IMR-90 (cell line): ENCODE results near the gene TBC1D8. TPM values are rescaled to one million over a fixed set of nuclear protein-coding genes. Genes with fewer than 3 reads are reported as not detected.

Experiments
- ATAC-seq: fragments of 200-7000 bp; cut with Tn5 transposase; 2 replicates; pipeline ENCODE4 v1.9.1; 2020; ENCODE audit warnings: low read depth, mild to moderate bottlenecking, moderate library complexity
- BruUV-seq: library from RNA; stranded (reverse); fragments of 400-500 nt; replicated peaks from 2 replicates; lab custom pipeline; 2021; lab: Mats Ljungman, UMichigan
- CTCF ChIA-PET: fragments of 300-600 bp; formaldehyde crosslinking; extraction: SDS; loops from one replicate; lab custom pipeline; 2021; ENCODE audit warnings: antibody characterized with exemption; lab: Yijun Ruan, JAX
- POLR2A ChIA-PET: fragments of 300-600 bp; sonication (Branson Sonifier 250); formaldehyde crosslinking; loops from one replicate; lab custom pipeline; 2022; ENCODE audit warnings: antibody characterized with exemption; ENCODE audit not compliant: unreplicated experiment; lab: Charles Lee
- DNase-seq: peaks from one replicate; pipeline ENCODE4 v3.0.0; 2013
- H2AFZ ChIP-seq: replicated peaks from 2 replicates; pipeline ENCODE3; 2013; ENCODE audit warnings: low read length, mild to moderate bottlenecking; ENCODE audit not compliant: poor library complexity
- H2AK5ac ChIP-seq: 2 replicates; pipeline ENCODE4 v1.6.1; 2013; ENCODE audit warnings: low read depth, low read length, inconsistent platforms
- H2AK9ac ChIP-seq: replicated peaks from 2 replicates; pipeline ENCODE3; 2013; ENCODE audit warnings: mild to moderate bottlenecking, low read depth, low read length, moderate library complexity; ENCODE audit not compliant: poor library complexity
- H2BK120ac ChIP-seq: 2 replicates; pipeline ENCODE4 v1.6.1; 2013; ENCODE audit warnings: low read depth, low read length, inconsistent platforms
- H2BK15ac ChIP-seq: 3 replicates; pipeline ENCODE4 v1.6.1; 2013; ENCODE audit warnings: low read depth, low read length, inconsistent platforms
- H2BK20ac ChIP-seq: 2 replicates; pipeline ENCODE4 v1.6.1; 2013; ENCODE audit warnings: low read depth, mild to moderate bottlenecking, inconsistent platforms, low read length, moderate library complexity
- H2BK5ac ChIP-seq: 2 replicates; pipeline ENCODE4 v1.6.1; 2013; ENCODE audit warnings: mild to moderate bottlenecking, low read depth, low read length, inconsistent platforms; ENCODE audit not compliant: poor library complexity, severe bottlenecking
- H3K14ac ChIP-seq: replicated peaks from 2 replicates; pipeline ENCODE4 v1.6.1; 2013; ENCODE audit warnings: low read depth, low read length, inconsistent platforms
- H3K18ac ChIP-seq: 2 replicates; pipeline ENCODE4 v1.6.1; 2013; ENCODE audit warnings: low read depth, low read length, control low read depth
- H3K23ac ChIP-seq: 2 replicates; pipeline ENCODE4 v1.6.1; 2013; ENCODE audit warnings: low read depth, low read length, inconsistent platforms
- H3K27ac ChIP-seq: 2 replicates; pipeline ENCODE4 v1.5.1; 2013; ENCODE audit warnings: mild to moderate bottlenecking, control low read depth, low read length; ENCODE audit not compliant: insufficient read depth
- H3K27me3 ChIP-seq: 2 replicates; pipeline ENCODE4 v1.6.1; 2013; ENCODE audit warnings: low read length; ENCODE audit not compliant: control insufficient read depth, insufficient read depth
- H3K36me3 ChIP-seq: 2 replicates; pipeline ENCODE4 v1.6.1; 2013; ENCODE audit warnings: low read length, mixed read lengths; ENCODE audit not compliant: control insufficient read depth, insufficient read depth
- H3K4ac ChIP-seq: 2 replicates; pipeline ENCODE4 v1.6.1; 2013; ENCODE audit warnings: low read depth, low read length, inconsistent platforms
- H3K4me1 ChIP-seq: 2 replicates; pipeline ENCODE4 v1.6.1; 2013; ENCODE audit warnings: low read length, mixed read lengths; ENCODE audit not compliant: control insufficient read depth, insufficient read depth
- H3K4me2 ChIP-seq: 2 replicates; pipeline ENCODE4 v1.6.1; 2013; ENCODE audit warnings: low read depth, mild to moderate bottlenecking, control low read depth, low read length, moderate library complexity
- H3K4me3 ChIP-seq: 2 replicates; pipeline ENCODE4 v1.5.1; 2013; ENCODE audit warnings: low read depth, mild to moderate bottlenecking, control low read depth, low read length, moderate library complexity; ENCODE audit not compliant: insufficient read depth
- H3K56ac ChIP-seq: 2 replicates; pipeline ENCODE4 v1.6.1; 2013; ENCODE audit warnings: low read length, inconsistent platforms; ENCODE audit not compliant: insufficient read depth; ENCODE audit errors: extremely low read depth
- H3K79me1 ChIP-seq, 2 experiments: 2 replicates each; pipeline ENCODE4 v1.6.1; 2013; ENCODE audit warnings: low read length in 2 of 2, inconsistent platforms in 1 of 2, low read depth in 1 of 2
- H3K9ac ChIP-seq: 2 replicates; pipeline ENCODE4 v1.6.1; 2013; ENCODE audit warnings: low read depth, low read length, control low read depth
- H3K9me1 ChIP-seq: 2 replicates; pipeline ENCODE4 v1.6.1; 2013; ENCODE audit warnings: low read length, inconsistent platforms; ENCODE audit not compliant: insufficient read depth
- H3K9me3 ChIP-seq: 2 replicates; pipeline ENCODE4 v1.6.1; 2013; ENCODE audit warnings: low read length; ENCODE audit not compliant: control insufficient read depth, insufficient read depth
- H4K20me1 ChIP-seq: 2 replicates; pipeline ENCODE4 v1.6.1; 2013; ENCODE audit warnings: low read length, inconsistent platforms; ENCODE audit not compliant: insufficient read depth
- H4K5ac ChIP-seq: 2 replicates; pipeline ENCODE4 v1.6.1; 2013; ENCODE audit warnings: mild to moderate bottlenecking, low read depth, low read length, control low read depth
- H4K8ac ChIP-seq, 2 experiments: 2 replicates each; pipeline ENCODE4 v1.6.1; 2013; ENCODE audit warnings: low read depth in 2 of 2, low read length in 2 of 2, control low read depth in 1 of 2, inconsistent platforms in 1 of 2
- H4K91ac ChIP-seq: 2 replicates; pipeline ENCODE4 v1.6.1; 2013; ENCODE audit warnings: low read depth, low read length, inconsistent platforms; ENCODE audit not compliant: insufficient read depth
- CEBPB ChIP-seq: IDR thresholded peaks from 2 replicates; pipeline ENCODE4 v1.6.1; 2012; ENCODE audit warnings: low read depth, low read length, improper control_type of control experiment
- CHD1 ChIP-seq: IDR thresholded peaks from 2 replicates; pipeline ENCODE4 v1.6.1; 2012; ENCODE audit warnings: low read depth, low read length, improper control_type of control experiment
- MAFK ChIP-seq: IDR thresholded peaks from 2 replicates; pipeline ENCODE4 v1.6.1; 2012; ENCODE audit warnings: low read depth, low read length, improper control_type of control experiment
- RAD21 ChIP-seq: IDR thresholded peaks from 2 replicates; pipeline ENCODE4 v1.6.1; 2012; ENCODE audit warnings: low read length, improper control_type of control experiment
- USF2 ChIP-seq: fragments of 150-350 bp; IDR thresholded peaks from 2 replicates; pipeline ENCODE4 v1.6.1; 2017; ENCODE audit warnings: mild to moderate bottlenecking, antibody characterized with exemption, low read length, low read depth
- WGBS, 2 experiments: methylation state at CpG; one replicate each; pipeline versions ENCODE4 v1.1.5 to v1.1.7; 2013; ENCODE audit warnings: missing lambda C conversion rate in 2 of 2; ENCODE audit not compliant: insufficient read length in 1 of 2; ENCODE audit errors: extremely low coverage in 2 of 2; 5-methylcytosine and 5-hydroxymethylcytosine counted together
- dilution Hi-C: fragments of 300-500 bp; cut with HindIII; formaldehyde crosslinking; loops from one replicate; pipeline ENCODE4 v1.14.3; 2018; ENCODE audit warnings: low sequenced_read_pairs; ENCODE audit not compliant: unreplicated experiment
- in situ Hi-C: fragments of 300-500 bp; cut with MboI; formaldehyde crosslinking; loops from 3 replicates; pipeline ENCODE4 v1.14.3; 2019; ENCODE audit warnings: low sequenced_read_pairs, inconsistent platforms, mixed read lengths
- intact Hi-C: fragments of 100-400 bp; cut with micrococcal nuclease; formaldehyde crosslinking; loops from 2 replicates; pipeline ENCODE4 v1.10.0; 2022
- polyA plus RNA-seq, 3 experiments: library from polyadenylated mRNA; depleted of rRNA; stranded (reverse); fragments of >200 nt; gene quantifications; 2 replicates each; pipeline ENCODE4 v1.2.3, GENCODE V29; 2012; ENCODE audit warnings: low replicate concordance in 1 of 3
- total RNA-seq: library from RNA; depleted of rRNA; stranded (reverse); fragments of >200 nt; gene quantifications from 2 replicates; pipeline ENCODE4 v1.2.3, GENCODE V29; 2012

TBC1D8 gene
- total and polyA plus RNA-seq, 2 of the 4 experiments (the other 2 are of a cell fraction): 1.3 to 1.5 TPM

DNA sequence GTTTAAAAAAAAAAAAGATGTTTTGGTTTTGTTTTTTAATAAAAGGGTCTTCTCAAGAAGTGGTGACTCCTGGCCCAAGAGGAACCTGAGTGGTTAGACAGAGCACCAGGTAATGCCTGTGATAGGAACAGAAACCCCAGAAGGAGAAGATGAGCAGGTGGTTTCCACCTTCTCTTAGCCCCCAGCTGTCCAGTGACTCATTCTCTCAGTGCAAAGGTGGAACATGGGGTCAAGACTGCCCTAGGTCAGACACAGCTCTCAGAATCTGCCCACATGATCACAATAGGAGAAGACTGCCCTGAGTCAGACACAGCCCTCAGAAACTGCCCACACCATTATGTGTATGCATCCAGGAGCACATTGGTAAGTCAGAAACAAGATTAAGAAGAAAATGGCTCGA lies 61.8 kb downstream of the TBC1D8 start:
- Histone ChIP-seq H3K9ac (no peak overlapping the region), H2BK5ac (no peak overlapping the region), H3K4me1 (no peaks in the 10 kb centered on the region), H4K91ac (no peak overlapping the region), H3K36me3 (no peaks in the 10 kb centered on the region), H3K27me3 (0 out of 2 replicates have a peak, but pooled peaks cover under 1% of the 10 kb centered on the region), H3K14ac (0 out of 2 replicates have a peak overlapping the region, but pooled peaks have one; percentile 8), H2AK5ac (no peak overlapping the region), H4K5ac (no peak overlapping the region), H3K9me3 (no peaks in the 10 kb centered on the region), H3K23ac (no peak overlapping the region), H4K8ac (no peak overlapping the region), H3K4me3 (no peak overlapping the region), H2BK120ac (no peak overlapping the region), H3K79me1 (peaks cover 0 to 10% of the 10 kb centered on the region in 2 experiments; a peak in 1 of 4 replicates), H3K4me2 (no peak overlapping the region), H3K4ac (no peak overlapping the region), H2BK20ac (no peak overlapping the region), H3K56ac (no peak overlapping the region), H3K27ac (no peak overlapping the region), H2AFZ (no peak overlapping the region), H3K9me1 (peaks cover 8% of the 10 kb centered on the region; the same call in 1 of the 2 replicates), H2AK9ac (peak overlapping the region; percentile 9), H4K20me1 (no peaks in the 10 kb centered on the region), H3K18ac (no peak overlapping the region), H2BK15ac (no peak overlapping the region)
- dilution Hi-C loops: no loop called here
- in situ Hi-C loops: no loop called here
- 80% methylated on average over 1 of the region's 1 CpG; no CpG with 5 or more reads in 1 of the 2 experiments for WGBS, 2 experiments
- ATAC-seq (no peak), DNase-seq (no peak)
- ChIA-PET POLR2A (interaction anchor here (0.7 kb wide), 1 partner anchor 603 kb away, joined by 5 read pairs; no protein-coding TSS in a partner anchor), CTCF (interaction anchor here (0.7 kb wide), 1 partner anchor 413 kb away, joined by 4 read pairs; no protein-coding TSS in a partner anchor)
- intact Hi-C loops: no loop called here
- TF ChIP-seq CEBPB: no peak
- no peak for TF ChIP-seq MAFK
- TF ChIP-seq RAD21: no peak
- TF ChIP-seq CHD1: no peak
- TF ChIP-seq USF2: no peak
- BruUV-seq: no TSS peak
